CD4-positive, alpha-beta T cell treated with Interleukin-4 for 4 hours (primary cell): ENCODE results near the gene NUDT9.
"Not testable (repeated sequence)": the region's sequence is repeated elsewhere in the genome, so short reads cannot be mapped to it uniquely, and the experiment has no call there.

Source experiments
- DNase-seq: peaks from one replicate; pipeline ENCODE4 v3.0.0-alpha.2; 2020

Gene NUDT9

GRCh38 chr4:87465739-87466366, 43.5 kb downstream of the NUDT9 start:
- peak; percentile 57 for DNase-seq

DNA sequence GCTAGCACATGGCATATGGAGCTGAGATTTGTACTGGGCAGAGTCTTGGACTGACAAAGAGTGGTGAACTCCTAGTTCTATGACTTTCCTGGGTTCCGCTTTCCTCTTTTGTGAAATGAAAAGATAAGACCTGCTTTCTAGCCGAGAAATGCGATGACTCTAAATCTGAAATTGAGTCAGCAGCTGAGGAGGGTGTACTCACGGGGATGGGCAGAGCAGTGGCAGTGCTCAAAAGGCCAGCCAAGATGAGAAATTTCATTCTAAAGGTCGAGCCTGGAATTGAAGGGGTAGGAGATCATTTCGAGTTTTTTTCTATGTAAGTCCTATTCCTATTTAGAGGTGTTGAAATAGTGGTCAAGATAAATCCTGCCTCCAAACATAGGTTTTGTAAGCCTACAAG, 47.0 kb downstream of the NUDT9 start:
- DNase-seq: no peak

DNA sequence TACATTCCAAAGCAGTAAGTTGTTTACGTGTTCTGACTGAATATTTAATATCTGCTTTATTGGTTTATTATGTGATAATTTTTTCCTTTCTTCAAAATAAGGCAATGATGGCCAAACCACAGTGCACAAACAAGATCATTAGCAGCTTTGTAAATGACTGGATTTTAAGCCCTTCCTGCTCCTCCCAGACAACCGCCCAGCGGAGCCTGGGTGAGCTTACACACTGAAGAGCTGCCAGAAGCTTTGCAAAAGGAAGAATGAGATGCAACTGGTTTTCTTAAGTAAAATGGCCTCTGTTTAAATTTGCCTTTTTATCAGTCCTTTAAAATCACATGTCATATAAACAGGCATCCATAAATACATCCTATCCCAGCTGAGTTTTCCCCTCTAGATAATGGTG, 54.6 kb downstream of the NUDT9 start:
- DNase-seq: no peak

DNA sequence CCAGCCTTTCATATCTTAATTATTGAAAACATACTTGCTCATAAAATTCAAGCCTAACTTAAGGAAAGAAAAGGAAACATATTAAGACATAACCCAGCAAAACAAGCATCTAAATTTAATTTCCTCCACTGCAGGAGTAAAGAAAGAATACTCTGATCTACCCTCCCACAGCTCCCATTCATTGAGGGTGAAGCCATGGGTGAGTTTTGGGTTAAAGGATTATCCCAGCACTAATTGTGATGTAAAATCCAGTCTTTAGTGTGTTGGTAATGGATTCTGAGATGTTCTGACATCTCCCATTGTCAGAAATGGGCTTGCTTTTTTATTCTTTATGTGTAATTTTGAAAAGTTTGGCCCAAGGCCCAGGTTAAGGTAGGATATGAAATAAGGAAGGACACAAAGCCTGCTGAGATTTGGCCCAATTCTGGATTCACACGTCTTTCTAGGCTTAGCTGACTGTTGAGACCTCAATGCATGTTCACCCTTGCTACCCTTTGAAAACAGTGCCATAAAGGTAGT, 56.4 kb downstream of the NUDT9 start:
- no peak for DNase-seq

- DNase-seq: no peak
These were observed 59.0 kb downstream of the NUDT9 start for GRCh38 chr4:87481377-87481776.

DNA sequence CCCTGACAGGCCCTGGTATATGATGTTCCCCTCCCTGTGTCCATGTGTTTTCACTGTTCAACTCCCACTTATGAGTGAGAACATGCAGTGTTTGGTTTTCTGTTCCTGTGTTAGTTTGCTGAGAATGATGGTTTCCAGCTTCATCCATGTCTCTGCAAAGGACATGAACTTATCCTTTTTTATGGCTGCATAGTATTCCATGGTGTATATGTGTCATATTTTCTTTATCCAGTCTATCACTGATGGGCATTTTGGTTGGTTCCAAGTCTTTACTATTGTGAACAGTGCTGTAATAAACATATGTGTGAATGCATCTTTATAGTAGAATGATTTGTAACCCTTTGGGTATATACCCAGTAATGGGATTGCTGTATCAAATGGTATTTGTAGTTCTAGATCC, 60.9 kb downstream of the NUDT9 start:
- not testable (repeated sequence) for DNase-seq

DNA sequence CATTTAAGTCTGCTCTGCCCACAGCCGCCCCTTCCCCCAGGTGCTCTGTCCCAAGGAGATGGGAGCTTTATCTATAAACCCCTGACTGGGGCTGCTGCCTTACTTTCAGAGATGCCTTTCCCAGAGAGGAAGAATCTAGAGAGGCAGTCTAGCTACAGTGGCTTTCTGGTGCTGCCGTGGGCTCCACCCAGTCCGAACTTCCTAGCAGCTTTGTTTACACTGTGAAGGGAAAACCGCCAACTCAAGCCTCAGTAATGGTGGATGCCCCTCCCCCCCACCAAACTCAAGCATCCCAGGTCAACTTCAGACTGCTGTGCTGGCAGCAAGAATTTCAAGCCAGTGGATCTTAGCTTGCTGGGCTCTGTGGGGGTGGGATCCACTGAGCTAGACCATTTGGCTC, 66.3 kb downstream of the NUDT9 start:
- not testable (repeated sequence) for DNase-seq

DNA sequence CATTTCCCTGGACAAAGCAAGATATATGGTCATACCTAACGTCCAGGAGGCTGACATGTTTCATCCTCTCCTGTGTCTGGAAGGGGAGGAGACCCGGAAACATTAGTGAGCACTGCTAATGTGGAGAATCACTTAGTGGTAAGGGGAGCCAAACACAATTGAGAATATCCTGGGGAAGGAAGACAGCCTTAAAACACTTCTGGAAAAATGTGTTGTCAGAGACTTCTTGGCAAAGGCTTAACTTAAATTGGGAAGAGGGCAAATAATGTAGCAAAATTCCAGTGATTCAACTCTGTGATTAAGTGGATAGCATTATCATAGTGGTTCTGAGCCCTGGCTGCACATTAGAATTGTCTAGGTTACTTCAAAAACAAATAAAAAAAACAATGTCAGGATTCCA, 67.3 kb downstream of the NUDT9 start:
- DNase-seq: no peak

DNA sequence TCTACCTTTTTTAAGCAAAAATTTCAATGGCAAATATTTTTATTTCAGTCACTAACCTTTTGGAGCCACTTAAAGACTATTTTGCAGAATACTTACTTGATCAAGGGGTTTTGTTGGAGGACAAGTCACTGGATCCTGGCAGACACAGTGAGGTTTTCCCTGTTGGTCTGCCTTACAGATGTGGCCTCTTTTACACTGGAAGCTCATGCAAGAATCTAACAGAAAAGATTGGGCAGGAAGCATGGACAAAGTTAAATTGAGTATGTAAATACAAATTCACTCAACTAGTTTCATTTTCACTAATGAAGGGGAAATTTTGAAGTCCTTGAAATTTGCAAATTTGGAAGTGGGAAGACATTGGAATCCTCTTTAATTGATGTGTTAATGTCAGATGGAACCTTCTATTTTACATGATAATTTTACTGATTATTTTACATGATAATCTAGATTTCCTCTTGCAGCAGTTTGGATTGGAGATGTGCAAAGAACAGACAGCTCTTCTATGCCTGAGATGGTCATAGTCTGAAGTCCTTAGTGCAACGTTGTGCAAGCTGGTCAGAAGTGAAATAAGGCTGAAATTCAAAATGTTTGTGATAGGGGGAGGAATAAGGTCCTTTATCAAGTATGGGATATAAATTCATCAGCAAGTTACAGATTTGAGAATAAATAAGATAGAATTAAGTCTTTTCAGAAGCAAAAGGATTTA, 68.4 kb downstream of the NUDT9 start:
- no peak for DNase-seq

DNA sequence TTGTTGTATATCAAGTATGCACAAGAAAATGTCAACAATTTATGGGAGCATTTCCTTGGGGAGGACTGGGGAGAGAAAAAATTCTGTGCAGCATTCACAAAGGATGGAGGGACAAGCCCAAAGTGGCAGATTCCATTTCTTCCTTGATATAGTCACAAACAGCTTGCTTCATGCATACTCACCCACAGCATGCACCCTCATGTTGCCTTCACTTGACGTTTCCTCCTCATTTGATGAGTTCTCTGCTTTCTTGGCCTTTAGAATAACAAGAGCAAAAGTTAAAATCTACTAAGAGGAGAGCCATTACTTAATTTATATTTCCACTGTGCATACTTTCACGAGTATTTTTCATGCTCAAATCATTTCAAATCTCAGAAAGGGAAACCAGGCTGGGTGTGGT, 69.1 kb downstream of the NUDT9 start:
- DNase-seq: no peak

DNA sequence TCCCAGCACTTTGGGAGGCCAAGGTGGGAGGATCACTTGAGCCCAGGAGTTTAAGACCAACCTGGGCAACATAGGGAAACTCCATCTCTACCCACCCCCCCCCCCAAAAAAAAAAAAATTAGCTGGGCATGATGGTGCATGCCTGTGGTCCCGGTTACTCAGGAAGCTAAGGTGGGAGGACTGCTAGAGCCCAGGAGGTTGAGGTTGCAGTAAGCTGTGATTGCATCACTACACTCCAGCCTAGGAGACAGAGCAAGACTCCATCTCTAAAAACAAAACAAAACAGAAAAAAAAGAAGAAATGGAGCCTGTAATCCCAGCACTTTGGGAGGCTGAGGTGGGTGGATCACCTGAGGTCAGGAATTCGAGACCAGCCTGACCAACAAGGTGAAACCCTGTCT, 69.5 kb downstream of the NUDT9 start:
- DNase-seq: not testable (repeated sequence)

DNA sequence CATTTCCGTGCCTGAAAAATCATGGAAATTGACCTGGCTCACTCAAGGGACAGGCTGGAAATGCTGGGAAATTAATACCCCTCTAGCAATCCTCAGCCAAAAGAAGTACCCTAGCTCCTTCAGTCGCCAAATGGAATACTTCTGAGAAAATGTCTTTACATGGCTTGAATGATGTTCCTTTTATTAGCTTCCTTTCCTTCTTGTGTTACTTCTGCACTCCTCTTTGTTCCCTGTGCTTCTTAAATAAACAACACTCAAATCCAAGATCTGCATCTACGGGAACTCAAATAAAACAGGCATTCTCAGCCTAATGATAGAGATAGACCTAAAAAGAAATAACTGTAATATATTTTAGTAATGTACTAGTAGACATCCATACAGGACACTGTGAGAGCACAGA, 70.7 kb downstream of the NUDT9 start:
- DNase-seq: no peak

GRCh38 chr4:87497159-87497558, 74.8 kb downstream of the NUDT9 start:
- no peak for DNase-seq

- DNase-seq: no peak
These were observed 75.2 kb downstream of the NUDT9 start for GRCh38 chr4:87497578-87497977.

GRCh38 chr4:87498446-87498900, 76.1 kb downstream of the NUDT9 start:
- no peak for DNase-seq

GRCh38 chr4:87499403-87500091, 77.2 kb downstream of the NUDT9 start:
- no peak for DNase-seq

DNA sequence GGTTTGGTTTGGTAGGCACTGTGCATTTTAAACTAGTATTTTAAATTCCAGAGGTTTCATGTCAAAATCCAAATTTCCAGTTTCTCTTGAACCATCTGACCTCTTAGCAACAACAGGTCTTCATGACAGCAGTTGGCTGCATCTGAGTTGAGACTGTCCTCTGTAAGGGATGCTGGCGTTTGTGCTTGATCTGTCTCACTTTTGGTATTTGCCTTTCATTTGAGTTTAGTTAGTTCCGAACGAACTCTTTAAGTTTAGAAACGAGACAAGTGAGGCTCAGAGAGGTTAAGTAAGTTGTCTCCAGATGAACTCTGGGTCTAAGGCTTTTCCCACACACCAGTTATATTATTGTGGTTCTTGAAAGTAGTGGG, 77.7 kb downstream of the NUDT9 start:
- no peak for DNase-seq

DNA sequence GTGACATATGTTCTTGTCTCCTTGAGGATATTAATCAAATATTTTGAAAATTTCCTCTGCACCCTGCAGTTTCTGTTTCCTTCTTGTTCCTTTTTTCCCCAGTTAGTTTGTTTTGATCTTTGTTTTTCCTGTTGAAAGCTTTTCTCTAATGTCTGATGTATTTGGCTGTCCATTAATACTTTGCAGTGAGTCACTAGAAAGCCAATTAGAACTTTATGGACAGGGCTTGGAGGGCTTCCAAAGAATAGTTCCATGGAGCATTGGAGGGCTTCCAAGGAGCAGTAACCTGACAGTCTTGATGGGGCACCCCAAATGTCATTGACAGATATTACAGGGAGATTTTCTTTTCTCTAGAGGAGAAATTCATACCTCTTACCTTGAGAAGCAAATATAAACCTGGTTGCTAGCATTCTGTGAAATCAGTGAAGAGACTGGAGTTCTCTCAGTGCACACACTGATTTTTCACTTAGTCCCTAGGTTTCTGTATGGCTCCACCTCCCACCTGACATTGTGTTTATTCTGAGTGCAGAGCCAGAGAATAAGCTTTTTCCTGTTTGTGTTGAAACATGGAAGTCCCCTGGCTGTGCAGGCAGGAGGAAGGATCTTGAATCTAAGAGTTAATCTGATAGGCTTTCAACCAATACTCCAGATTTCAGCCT, 80.3 kb downstream of the NUDT9 start:
- DNase-seq: no peak

DNA sequence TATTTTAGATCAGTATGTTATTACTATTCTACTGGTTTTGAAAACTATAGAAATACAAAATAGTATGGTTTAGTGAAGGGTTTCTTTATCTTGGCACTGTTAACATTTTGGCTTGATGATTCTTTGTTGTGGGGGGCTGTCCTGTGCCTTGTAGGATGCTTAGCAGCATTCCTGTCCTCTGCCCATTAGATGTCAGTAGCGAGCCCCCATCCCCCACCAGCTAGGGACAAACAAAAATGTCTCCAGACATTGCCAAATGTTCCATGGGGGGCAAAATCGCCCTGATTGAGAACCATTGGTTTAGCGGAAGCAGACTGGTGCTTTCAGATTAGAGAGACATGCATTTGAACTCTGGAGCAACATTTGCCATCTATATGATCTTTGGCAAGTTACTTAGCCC, 83.5 kb downstream of the NUDT9 start:
- DNase-seq: no peak

DNA sequence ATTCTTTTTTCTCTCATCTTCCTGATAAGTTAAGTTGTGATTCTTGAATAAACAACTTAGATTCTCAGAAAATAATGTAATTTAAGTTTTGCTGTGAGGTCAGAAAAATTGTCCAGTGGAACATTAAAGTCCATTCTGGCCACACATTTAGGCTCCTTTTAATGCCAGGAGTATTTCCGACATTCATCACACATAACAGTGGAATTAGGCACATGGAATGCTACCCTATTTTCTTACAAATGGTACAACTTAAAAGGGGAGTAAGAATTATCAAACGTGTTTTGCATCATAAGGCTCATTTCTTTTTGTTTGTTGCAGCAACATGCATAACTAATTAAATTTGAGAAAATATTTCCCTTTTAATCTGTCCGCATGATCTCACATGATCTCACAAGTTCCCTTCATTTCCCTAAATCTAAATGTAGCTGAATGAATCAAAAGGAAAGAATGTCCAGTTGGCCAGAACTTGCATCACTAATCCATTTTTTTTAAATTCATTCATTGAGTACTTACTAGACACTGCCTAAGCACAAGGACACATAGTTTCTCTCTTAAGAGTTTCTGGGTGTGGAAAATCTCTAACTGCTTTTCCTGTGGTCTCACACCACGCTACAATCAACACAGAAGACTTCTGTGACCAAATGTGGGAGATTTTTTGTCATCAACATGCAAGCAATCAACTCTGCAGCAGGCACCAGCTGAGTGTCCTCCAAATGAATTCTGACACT, 84.8 kb downstream of the NUDT9 start:
- DNase-seq: no peak
